Heart right ventricle (tissue), 16 donors: ENCODE results near the gene UPF1. TPM values are rescaled to one million over a fixed set of nuclear protein-coding genes. Genes with fewer than 3 reads are reported as not detected.

Experiments
- ATAC-seq, 8 donors: fragments of 200-7000 bp; cut with Tn5 transposase; one replicate each; pipeline ENCODE4 v1.9.1; 2020; ENCODE audit warnings: mild to moderate bottlenecking in 8 of 8, moderate library complexity in 8 of 8, moderate number of reproducible peaks in 1 of 8
- DNase-seq, 2 donors: peaks; one replicate each; pipeline ENCODE4 v3.0.0-alpha.2; 2020
- H3K27ac ChIP-seq, 10 donors: fragments of 200-600 bp; sonication (generic) in 2 of 10; one replicate each; pipeline versions ENCODE4 v1.5.0 to v1.8.0; 2020 to 2022; ENCODE audit warnings: mild to moderate bottlenecking in 3 of 10
- H3K27me3 ChIP-seq, 7 donors: fragments of 200-600 bp; one replicate each; pipeline ENCODE4 v1.8.0; 2021 to 2022; ENCODE audit warnings: mild to moderate bottlenecking in 2 of 7
- H3K36me3 ChIP-seq, 9 donors: fragments of 200-600 bp; sonication (generic) in 1 of 9; one replicate each; pipeline versions ENCODE4 v1.5.0 to v1.8.0; 2020 to 2022; ENCODE audit warnings: mild to moderate bottlenecking in 2 of 9
- H3K4me1 ChIP-seq, 9 donors: fragments of 200-600 bp; sonication (generic) in 1 of 9; one replicate each; pipeline versions ENCODE4 v1.5.0 to v1.8.0; 2020 to 2022; ENCODE audit warnings: mild to moderate bottlenecking in 4 of 9
- H3K4me3 ChIP-seq, 10 donors: fragments of 200-600 bp; sonication (generic) in 2 of 10; one replicate each; pipeline versions ENCODE4 v1.5.0 to v1.8.0; 2020 to 2022; ENCODE audit warnings: mild to moderate bottlenecking in 7 of 10, moderate library complexity in 2 of 10
- H3K9me3 ChIP-seq, 11 donors: fragments of 200-600 bp in 10 of 11; sonication (generic) in 2 of 11; one replicate each; pipeline versions ENCODE4 v1.5.0 to v1.8.0; 2013 to 2022; ENCODE audit warnings: mild to moderate bottlenecking in 2 of 11, control low read depth in 1 of 11, moderate library complexity in 1 of 11
- WGBS, 2 donors: extraction: QIAGEN DNeasy Blood & Tissue Kit; methylation state at CpG; one replicate each; pipeline ENCODE4 v1.1.7; 2013; ENCODE audit warnings: inconsistent platforms in 1 of 2; 5-methylcytosine and 5-hydroxymethylcytosine counted together
- intact Hi-C, 10 donors: fragments of 100-400 bp; cut with DNase I; formaldehyde crosslinking; loops; one replicate each; pipeline versions ENCODE4 v1.11.1 to v1.14.2; 2022
- polyA plus RNA-seq, 2 donors: library from polyadenylated mRNA; stranded (reverse); fragments of 200-250 nt; gene quantifications; one replicate each; pipeline ENCODE4 v1.2.3, GENCODE V29; 2013
- total RNA-seq, 10 donors: library from RNA; stranded (reverse); fragmentation: NEBNext Ultra II Directional in 3 of 10; extraction: Animal tissue kit (Norgen Biotek cat#: 25700) in 3 of 10; gene quantifications; one replicate each; pipeline versions ENCODE4 v1.2.1 to v1.2.4, GENCODE V29; 2021 to 2023
- TF ChIP-seq, protein P1 (sequence below), 9 donors: fragments of 200-600 bp; sonication (generic) in 2 of 9; IDR thresholded peaks; one replicate each; pipeline versions ENCODE4 v1.5.0 to v1.8.0; 2021 to 2022; ENCODE audit warnings: antibody characterized with exemption in 9 of 9, mild to moderate bottlenecking in 5 of 9, moderate library complexity in 1 of 9
- donor health status: Arrhythmogenic right ventricular cardiomyopathy.
- donor health status: ischemic (EF 13 %, LVEDD 7.1; RV severe dilation, severe dysfunction).
- donor health status: healthy with polysubstance abuse.
- donor health status: DM: no; HTN: yes; CAD: no.
- donor health status: DM: no; HTN: no; CAD: no.
- donor health status: ischemic (EF 25% LVEDD 6.9; RV normal size, moderate dysfunction).
- donor health status: ischemic (EF 25% LVEDD 5.7; RV mildly dilated, moderate dysfunction).
- donor health status: healthy.
- donor health status: DM: yes; HTN: yes; CAD: no.
- donor health status: Ischemic cardiomyopathy.
- donor health status: ischemic (EF 35%, LVEDD 5.7; RV mildly dilated, moderate dysfunction).
- donor health status: nonischemic (EF 11% LVEDD 7.7; RV severe dilation, severe dysfunction).
- donor health status: DM: yes; HTN: yes; CAD: no.
- donor health status: PGD.
- donor health status: ischemic (EF 29% LVEDD 5.4; RV normal size, mild dysfunction).
- donor health status: nonischemic (EF 23%, LVEDD 6.1; RV moderate dilation, normal function).

Gene UPF1
- total and polyA plus RNA-seq, 12 donors: 25.2 to 44.3 (median 36.8) TPM

GRCh38 chr19:18793144-18794028 lies 38.4 kb upstream of the UPF1 start:
- Histone ChIP-seq H3K36me3 (no peaks in the 10 kb centered on the region), H3K27ac (no peak overlapping the region), H3K27me3 (peaks cover 29 to 99% (median 95%) of the 10 kb centered on the region in 7 donors), H3K9me3 (no peaks in the 10 kb centered on the region), H3K4me1 (peaks cover 8 to 38% (median 28%) of the 10 kb centered on the region in 9 donors), H3K4me3 (no peak overlapping the region)
- intact Hi-C loops: no loop called here
- no peak for DNase-seq
- peak in 1 of 8 donors; percentile 18 for ATAC-seq
- WGBS, 2 donors: 71 to 78% methylated on average over 13 of the region's 13 CpGs
- TF ChIP-seq, protein P1, sequence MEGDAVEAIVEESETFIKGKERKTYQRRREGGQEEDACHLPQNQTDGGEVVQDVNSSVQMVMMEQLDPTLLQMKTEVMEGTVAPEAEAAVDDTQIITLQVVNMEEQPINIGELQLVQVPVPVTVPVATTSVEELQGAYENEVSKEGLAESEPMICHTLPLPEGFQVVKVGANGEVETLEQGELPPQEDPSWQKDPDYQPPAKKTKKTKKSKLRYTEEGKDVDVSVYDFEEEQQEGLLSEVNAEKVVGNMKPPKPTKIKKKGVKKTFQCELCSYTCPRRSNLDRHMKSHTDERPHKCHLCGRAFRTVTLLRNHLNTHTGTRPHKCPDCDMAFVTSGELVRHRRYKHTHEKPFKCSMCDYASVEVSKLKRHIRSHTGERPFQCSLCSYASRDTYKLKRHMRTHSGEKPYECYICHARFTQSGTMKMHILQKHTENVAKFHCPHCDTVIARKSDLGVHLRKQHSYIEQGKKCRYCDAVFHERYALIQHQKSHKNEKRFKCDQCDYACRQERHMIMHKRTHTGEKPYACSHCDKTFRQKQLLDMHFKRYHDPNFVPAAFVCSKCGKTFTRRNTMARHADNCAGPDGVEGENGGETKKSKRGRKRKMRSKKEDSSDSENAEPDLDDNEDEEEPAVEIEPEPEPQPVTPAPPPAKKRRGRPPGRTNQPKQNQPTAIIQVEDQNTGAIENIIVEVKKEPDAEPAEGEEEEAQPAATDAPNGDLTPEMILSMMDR (IDR thresholded peaks at IDR 0.05): no peak

GRCh38 chr19:18794029-18794313 lies 37.8 kb upstream of the UPF1 start:
- peaks cover 29 to 99% (median 95%) of the 10 kb centered on the region in 7 donors for H3K27me3 ChIP-seq
- H3K4me3 ChIP-seq: no peak overlapping the region
- H3K27ac ChIP-seq: no peak overlapping the region
- no peaks in the 10 kb centered on the region for H3K36me3 ChIP-seq
- ATAC-seq: no peak
- H3K9me3 ChIP-seq: no peaks in the 10 kb centered on the region
- DNase-seq: no peak
- 64 to 74% methylated on average over 5 of the region's 5 CpGs for WGBS, 2 donors
- TF ChIP-seq, protein P1 (IDR thresholded peaks at IDR 0.05): no peak
- H3K4me1 ChIP-seq: peaks cover 8 to 32% (median 22%) of the 10 kb centered on the region in 9 donors
- intact Hi-C loops: no loop called here

DNA sequence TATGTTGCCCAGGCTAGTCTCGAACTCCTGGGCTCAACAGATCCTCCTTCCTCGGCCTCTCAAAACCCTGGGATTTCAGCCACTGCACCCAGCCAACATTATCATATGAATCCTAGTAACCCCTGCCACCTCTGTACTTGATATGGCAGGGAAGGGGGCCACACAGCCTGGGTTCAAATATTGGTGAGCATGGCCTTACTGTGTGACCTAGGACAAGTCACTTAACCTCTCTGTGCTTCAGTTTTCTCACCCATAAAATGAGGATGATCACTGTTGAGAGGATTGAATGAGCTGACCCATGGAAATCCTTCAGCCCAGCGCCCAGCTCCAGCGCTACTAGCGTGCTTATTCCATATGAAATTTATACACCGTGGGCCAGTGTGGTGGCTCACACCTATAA lies 37.1 kb upstream of the UPF1 start:
- H3K27me3 ChIP-seq: peaks cover 22 to 95% (median 91%) of the 10 kb centered on the region in 7 donors
- no peak overlapping the region for H3K27ac ChIP-seq
- no peak overlapping the region for H3K4me3 ChIP-seq
- DNase-seq (no peak), ATAC-seq (no peak)
- peaks cover 8 to 25% (median 16%) of the 10 kb centered on the region in 9 donors for H3K4me1 ChIP-seq
- no peaks in the 10 kb centered on the region for H3K36me3 ChIP-seq
- intact Hi-C loops: no loop called here
- H3K9me3 ChIP-seq: no peaks in the 10 kb centered on the region
- WGBS, 2 donors: 94 to 97% methylated on average over 6 of the region's 6 CpGs
- TF ChIP-seq, protein P1 (IDR thresholded peaks at IDR 0.05): no peak

GRCh38 chr19:18795540-18795939 lies 36.2 kb upstream of the UPF1 start:
- no peak for DNase-seq
- ATAC-seq: peak in 6 of 8 donors; percentile 18 to 78 (median 42)
- intact Hi-C loops: no loop called here
- Histone ChIP-seq H3K4me3 (no peak overlapping the region), H3K9me3 (no peaks in the 10 kb centered on the region), H3K27ac (no peak overlapping the region), H3K36me3 (no peaks in the 10 kb centered on the region), H3K4me1 (peaks cover 3 to 16% (median 8%) of the 10 kb centered on the region in 9 donors), H3K27me3 (peaks cover 15 to 93% (median 83%) of the 10 kb centered on the region in 7 donors)
- TF ChIP-seq, protein P1 (IDR thresholded peaks at IDR 0.05): no peak
- 7 to 12% methylated on average over 21 of the region's 21 CpGs for WGBS, 2 donors
